SU-DHL-6 (cell line): ENCODE results near the gene DNAH17.

Experiments used
- H2AFZ ChIP-seq: fragments of 200-600 bp; sonication (generic); 2 replicates; pipeline ENCODE4 v1.6.1; 2014; ENCODE audit warnings: low read depth, mild to moderate bottlenecking, moderate library complexity, mixed read lengths, antibody characterized with exemption, low read length; ENCODE audit not compliant: severe bottlenecking
- H3F3A ChIP-seq: fragments of 200-600 bp; shearing (Covaris generic); 2 replicates; pipeline ENCODE4 v1.6.0; 2016; ENCODE audit warnings: antibody characterized with exemption, mild to moderate bottlenecking; ENCODE audit not compliant: insufficient read depth
- H3K27ac ChIP-seq: fragments of 200-600 bp; sonication (generic); 2 replicates; pipeline ENCODE4 v1.5.1; 2016; ENCODE audit warnings: low read depth, mild to moderate bottlenecking, low read length, moderate library complexity, mixed read lengths
- H3K27me3 ChIP-seq: fragments of 200-600 bp; sonication (generic), shearing (Covaris generic); 2 replicates; pipeline ENCODE4 v1.6.0; 2014; ENCODE audit warnings: mild to moderate bottlenecking, low read length
- H3K36me3 ChIP-seq: fragments of 200-600 bp; sonication (generic); 2 replicates; pipeline ENCODE4 v1.6.1; 2014; ENCODE audit warnings: mild to moderate bottlenecking, low read length, mixed read lengths
- H3K4me2 ChIP-seq: fragments of 300-600, 200-600 bp; shearing (Covaris generic), sonication (generic); 2 replicates; pipeline ENCODE4 v1.6.0; 2014; ENCODE audit warnings: low read length, low read depth, mild to moderate bottlenecking; ENCODE audit not compliant: poor library complexity, severe bottlenecking
- H3K4me3 ChIP-seq: fragments of 200-600 bp; sonication (generic); 2 replicates; pipeline ENCODE4 v1.5.1; 2014; ENCODE audit warnings: antibody characterized with exemption, low read length, mild to moderate bottlenecking, mixed read lengths; ENCODE audit not compliant: insufficient read depth, poor library complexity, severe bottlenecking
- H3K79me2 ChIP-seq: fragments of 200-600 bp; sonication (generic); 2 replicates; pipeline ENCODE4 v1.6.1; 2014; ENCODE audit warnings: mild to moderate bottlenecking, low read length, moderate library complexity; ENCODE audit not compliant: insufficient read depth
- H3K9ac ChIP-seq: fragments of 200-600 bp; sonication (generic); 2 replicates; pipeline ENCODE4 v1.7.0; 2014; ENCODE audit warnings: mild to moderate bottlenecking, low read length
- H3K9me2 ChIP-seq: fragments of 200-600 bp; sonication (generic); replicated peaks from 2 replicates; pipeline ENCODE4 v1.6.1; 2014; ENCODE audit warnings: low read length; ENCODE audit not compliant: insufficient read depth
- H3K9me3 ChIP-seq: fragments of 200-600 bp; sonication (generic); 2 replicates; pipeline ENCODE4 v1.6.1; 2014; ENCODE audit warnings: low read length, mixed read lengths; ENCODE audit not compliant: insufficient read depth
- H4K20me1 ChIP-seq: fragments of 200-600 bp; sonication (generic); 2 replicates; pipeline ENCODE4 v1.6.1; 2014; ENCODE audit warnings: low read depth, mild to moderate bottlenecking, antibody characterized with exemption, low read length, moderate library complexity, mixed read lengths
- CTCF ChIP-seq: fragments of 200-600 bp; sonication (generic); IDR thresholded peaks from one replicate; pipeline ENCODE4 v1.5.1; 2017; ENCODE audit warnings: antibody characterized with exemption, mild to moderate bottlenecking, low read length, moderate library complexity; ENCODE audit not compliant: insufficient read depth, poor library complexity, severe bottlenecking
- EZH2phosphoT487 ChIP-seq: fragments of 200-600 bp; sonication (generic), shearing (Covaris generic); conservative IDR thresholded peaks from 2 replicates; pipeline ENCODE4 v1.6.1; 2018; ENCODE audit warnings: mild to moderate bottlenecking, antibody characterized with exemption, low read length, moderate library complexity, mixed read lengths

DNAH17 gene

GRCh38 chr17:78524870-78525510 is 52.2 kb downstream of the DNAH17 start:
- no peaks in the 10 kb centered on the region for H3K79me2 ChIP-seq
- TF ChIP-seq EZH2phosphoT487 (no peak), CTCF (no peak)

DNA sequence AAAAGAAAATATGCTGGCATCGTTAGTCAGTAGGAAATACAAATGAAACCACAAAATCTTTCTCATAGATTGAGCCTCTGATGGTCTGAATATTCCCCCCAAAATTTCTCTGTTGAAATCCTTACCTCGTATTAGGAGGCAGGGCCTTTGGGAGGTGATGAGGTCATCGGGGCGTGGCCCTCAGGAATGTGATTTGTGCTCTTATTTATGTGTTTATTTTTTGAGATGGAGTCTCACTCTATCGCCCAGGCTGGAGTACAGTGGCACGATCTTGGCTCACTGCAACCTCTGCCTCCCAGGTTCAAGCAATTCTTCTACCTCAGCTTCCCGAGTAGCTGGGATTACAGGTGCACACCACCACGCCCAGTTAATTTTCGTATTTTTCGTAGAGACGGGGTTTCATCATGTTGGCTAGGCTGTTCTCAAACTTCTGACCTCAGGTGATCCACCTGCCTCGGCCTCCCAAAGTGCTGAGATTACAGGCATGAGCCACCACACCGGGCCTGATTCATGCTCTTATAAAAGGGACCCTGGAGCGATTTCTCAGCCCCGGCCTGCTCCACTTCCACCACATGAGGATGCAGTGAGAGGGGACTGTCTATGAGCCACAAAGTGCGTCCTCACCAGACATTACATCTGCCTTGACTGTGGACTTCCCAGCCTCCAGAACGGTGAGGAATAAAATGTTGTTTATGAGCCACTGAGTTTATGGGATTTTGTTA is 53.1 kb downstream of the DNAH17 start:
- H3K4me2 ChIP-seq: no peak overlapping the region
- H3K27ac ChIP-seq: no peak overlapping the region
- H3K4me3 ChIP-seq: no peak overlapping the region
- no peak overlapping the region for H3K9ac ChIP-seq
- no peaks in the 10 kb centered on the region for H3K9me2 ChIP-seq
- no peaks in the 10 kb centered on the region for H4K20me1 ChIP-seq
- no peak overlapping the region for H2AFZ ChIP-seq
- H3K79me2 ChIP-seq: no peaks in the 10 kb centered on the region
- peaks cover 1% of the 10 kb centered on the region; the same call in 1 of the 2 replicates for H3K27me3 ChIP-seq
- H3K9me3 ChIP-seq: no peaks in the 10 kb centered on the region
- H3K36me3 ChIP-seq: no peaks in the 10 kb centered on the region
- TF ChIP-seq EZH2phosphoT487: no peak
- H3F3A ChIP-seq: no peaks in the 10 kb centered on the region

More at GRCh38 chr17:78524870-78525510, 52.2 kb downstream of the DNAH17 start:
- Histone ChIP-seq H3K27me3 (peaks cover 3% of the 10 kb centered on the region; the same call in 1 of the 2 replicates), H3K9ac (no peak overlapping the region), H3K9me2 (no peaks in the 10 kb centered on the region), H3K27ac (no peak overlapping the region), H3K4me3 (no peak overlapping the region), H4K20me1 (no peaks in the 10 kb centered on the region), H3K4me2 (no peak overlapping the region), H3K9me3 (no peaks in the 10 kb centered on the region), H3K36me3 (no peaks in the 10 kb centered on the region), H3F3A (no peaks in the 10 kb centered on the region), H2AFZ (no peak overlapping the region)

- no peaks in the 10 kb centered on the region for H3K27me3 ChIP-seq
- no peak overlapping the region for H2AFZ ChIP-seq
- no peaks in the 10 kb centered on the region for H3K79me2 ChIP-seq
- H3K4me2 ChIP-seq: no peak overlapping the region
- no peaks in the 10 kb centered on the region for H3K36me3 ChIP-seq
- no peak overlapping the region for H3K9ac ChIP-seq
- TF ChIP-seq EZH2phosphoT487 (no peak), CTCF (no peak)
- no peaks in the 10 kb centered on the region for H3K9me3 ChIP-seq
- H3K4me3 ChIP-seq: no peak overlapping the region
- H3K9me2 ChIP-seq: no peaks in the 10 kb centered on the region
- H4K20me1 ChIP-seq: no peaks in the 10 kb centered on the region
- no peaks in the 10 kb centered on the region for H3F3A ChIP-seq
- no peak overlapping the region for H3K27ac ChIP-seq
Observed at GRCh38 chr17:78522031-78522809, 55.0 kb downstream of the DNAH17 start.
